ENCODE measurements around the gene LSG1. TPM values are rescaled to one million over a fixed set of nuclear protein-coding genes. Genes with fewer than 3 reads are reported as not detected.
A peak's percentile ranks its signal among the peaks of the same experiment; 100 is the strongest.

The LSG1 gene
- total RNA-seq = 9.4 TPM

DNA sequence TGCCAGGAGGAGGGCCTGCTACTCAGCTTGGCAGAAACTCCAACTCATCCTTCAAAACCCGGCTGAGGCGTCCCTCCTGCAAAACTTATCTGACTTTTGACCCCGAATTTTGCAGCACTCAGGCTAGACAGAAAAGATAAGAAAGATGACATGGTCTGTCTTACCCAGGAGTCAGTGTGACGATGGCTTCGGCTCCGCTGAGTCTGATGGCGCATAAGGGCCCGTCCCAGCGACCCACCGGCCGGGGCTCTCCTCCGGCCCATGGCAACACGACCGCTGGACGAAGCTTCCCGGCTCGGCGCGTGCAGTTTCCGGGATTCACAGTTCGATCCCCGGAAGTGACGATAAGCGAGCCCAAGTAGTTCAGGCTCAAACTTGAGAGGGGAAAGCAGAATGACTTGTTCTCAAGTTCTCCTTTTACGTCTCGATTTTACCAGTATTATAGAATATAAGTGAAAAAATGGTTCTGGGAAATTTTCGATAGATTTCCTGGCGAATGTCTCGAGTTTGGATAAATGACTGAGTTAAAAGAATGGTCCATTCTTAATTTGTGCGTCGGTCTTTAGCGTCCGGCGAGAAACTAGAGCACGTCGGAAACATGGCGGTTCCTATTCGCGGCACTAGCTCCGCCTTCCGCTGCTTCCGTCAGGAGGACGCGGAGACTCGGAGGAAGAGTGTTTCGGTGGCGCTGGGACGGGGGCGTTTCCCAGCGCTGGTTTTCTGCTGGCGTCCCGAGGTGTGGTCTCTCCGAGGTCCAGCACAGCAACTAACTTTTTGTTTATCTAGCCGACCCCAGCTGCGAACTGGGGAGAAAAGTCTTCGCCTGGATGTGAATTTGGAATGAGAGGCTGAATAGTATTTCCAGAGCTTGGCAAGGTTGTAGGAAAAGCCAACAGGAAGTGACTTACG, at the start of gene LSG1:
Gene LSG1 (minus strand): TSS at position 292 of the 909 bp plus-strand sequence. CDS start 29 bp downstream, at position 263.
- Histone ChIP-seq H3K27ac (peak within 1 kb of the TSS; percentile 83 to 89), H3K36me3 (peaks cover 0 to 18% of the 10 kb centered on the region in 2 donors), H3K4me1 (peaks cover 0 to 10% of the 10 kb centered on the region in 2 donors), H3K27me3 (no peaks in the 10 kb centered on the region), H3K4me3 (peak within 1 kb of the TSS; percentile 80 to 96), H3K9me3 (no peaks in the 10 kb centered on the region)
- DNase-seq (ENCODE audit: low spot score in 2 of 2) = peak; percentile 44 to 95
- TF ChIP-seq, protein P1, sequence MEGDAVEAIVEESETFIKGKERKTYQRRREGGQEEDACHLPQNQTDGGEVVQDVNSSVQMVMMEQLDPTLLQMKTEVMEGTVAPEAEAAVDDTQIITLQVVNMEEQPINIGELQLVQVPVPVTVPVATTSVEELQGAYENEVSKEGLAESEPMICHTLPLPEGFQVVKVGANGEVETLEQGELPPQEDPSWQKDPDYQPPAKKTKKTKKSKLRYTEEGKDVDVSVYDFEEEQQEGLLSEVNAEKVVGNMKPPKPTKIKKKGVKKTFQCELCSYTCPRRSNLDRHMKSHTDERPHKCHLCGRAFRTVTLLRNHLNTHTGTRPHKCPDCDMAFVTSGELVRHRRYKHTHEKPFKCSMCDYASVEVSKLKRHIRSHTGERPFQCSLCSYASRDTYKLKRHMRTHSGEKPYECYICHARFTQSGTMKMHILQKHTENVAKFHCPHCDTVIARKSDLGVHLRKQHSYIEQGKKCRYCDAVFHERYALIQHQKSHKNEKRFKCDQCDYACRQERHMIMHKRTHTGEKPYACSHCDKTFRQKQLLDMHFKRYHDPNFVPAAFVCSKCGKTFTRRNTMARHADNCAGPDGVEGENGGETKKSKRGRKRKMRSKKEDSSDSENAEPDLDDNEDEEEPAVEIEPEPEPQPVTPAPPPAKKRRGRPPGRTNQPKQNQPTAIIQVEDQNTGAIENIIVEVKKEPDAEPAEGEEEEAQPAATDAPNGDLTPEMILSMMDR (IDR thresholded peaks at IDR 0.05) = no peak
- intact Hi-C loops (cut with DNase I) = loop anchor here (2.0 to 5.0 kb wide), 4 partner anchors 15 to 870 kb away; partner anchors contain the start of genes ACAP2, PPP1R2 and XXYLT1

DNA sequence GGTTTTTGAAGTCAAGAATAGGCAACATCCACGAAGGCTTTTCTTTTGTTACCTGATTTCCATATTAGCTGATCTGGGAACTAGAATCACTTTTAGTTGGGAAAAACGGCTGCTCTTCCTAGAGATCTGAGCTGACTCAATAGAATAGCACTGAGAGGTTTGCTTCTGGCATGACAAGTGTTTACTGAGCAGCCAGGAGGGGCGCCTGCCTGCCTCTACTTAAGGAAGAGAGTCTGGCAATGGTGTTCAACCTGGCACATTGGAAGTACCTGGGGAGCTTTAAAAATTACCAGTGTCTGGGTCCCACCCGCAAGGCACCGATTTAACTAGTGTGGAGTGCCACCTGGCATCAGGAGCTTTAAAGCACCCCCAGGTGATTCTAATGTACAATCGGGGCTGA, 48.1 kb upstream of the LSG1 start:
- no peaks in the 10 kb centered on the region for H3K4me1 ChIP-seq
- no peak for DNase-seq (ENCODE audit: low spot score in 2 of 2)
- TF ChIP-seq, protein P1 (IDR thresholded peaks at IDR 0.05) = no peak
- H3K4me3 ChIP-seq = no peak overlapping the region
- no peak overlapping the region for H3K27ac ChIP-seq
- H3K27me3 ChIP-seq = no peaks in the 10 kb centered on the region
- intact Hi-C loops (cut with DNase I) = no loop called here
- H3K9me3 ChIP-seq = no peaks in the 10 kb centered on the region
- no peaks in the 10 kb centered on the region for H3K36me3 ChIP-seq

DNA sequence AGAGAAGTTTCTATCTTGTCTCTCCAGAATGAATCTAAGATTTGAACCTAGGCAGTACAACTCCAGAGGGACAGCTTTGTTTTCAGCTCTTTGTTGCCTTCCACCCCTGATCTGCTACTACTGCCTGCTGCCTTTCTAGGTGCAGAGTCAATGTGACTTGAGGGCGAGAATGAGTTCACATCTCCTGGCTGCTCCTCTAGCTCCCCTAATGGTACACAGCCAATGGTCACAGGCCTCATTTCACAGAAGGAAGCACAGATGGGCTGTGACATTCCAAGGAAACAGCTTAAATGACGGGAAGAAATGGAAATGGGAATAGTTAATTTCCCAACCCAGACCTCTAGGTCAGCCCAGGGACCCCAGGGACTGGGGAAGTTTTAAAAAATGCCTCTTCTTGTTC, 46.1 kb upstream of the LSG1 start:
- TF ChIP-seq, protein P1 (IDR thresholded peaks at IDR 0.05) = no peak
- H3K4me3 ChIP-seq = no peak overlapping the region
- intact Hi-C loops (cut with DNase I) = no loop called here
- no peaks in the 10 kb centered on the region for H3K36me3 ChIP-seq
- no peaks in the 10 kb centered on the region for H3K4me1 ChIP-seq
- no peaks in the 10 kb centered on the region for H3K9me3 ChIP-seq
- no peak for DNase-seq (ENCODE audit: low spot score in 2 of 2)
- no peak overlapping the region for H3K27ac ChIP-seq
- H3K27me3 ChIP-seq = no peaks in the 10 kb centered on the region

DNA sequence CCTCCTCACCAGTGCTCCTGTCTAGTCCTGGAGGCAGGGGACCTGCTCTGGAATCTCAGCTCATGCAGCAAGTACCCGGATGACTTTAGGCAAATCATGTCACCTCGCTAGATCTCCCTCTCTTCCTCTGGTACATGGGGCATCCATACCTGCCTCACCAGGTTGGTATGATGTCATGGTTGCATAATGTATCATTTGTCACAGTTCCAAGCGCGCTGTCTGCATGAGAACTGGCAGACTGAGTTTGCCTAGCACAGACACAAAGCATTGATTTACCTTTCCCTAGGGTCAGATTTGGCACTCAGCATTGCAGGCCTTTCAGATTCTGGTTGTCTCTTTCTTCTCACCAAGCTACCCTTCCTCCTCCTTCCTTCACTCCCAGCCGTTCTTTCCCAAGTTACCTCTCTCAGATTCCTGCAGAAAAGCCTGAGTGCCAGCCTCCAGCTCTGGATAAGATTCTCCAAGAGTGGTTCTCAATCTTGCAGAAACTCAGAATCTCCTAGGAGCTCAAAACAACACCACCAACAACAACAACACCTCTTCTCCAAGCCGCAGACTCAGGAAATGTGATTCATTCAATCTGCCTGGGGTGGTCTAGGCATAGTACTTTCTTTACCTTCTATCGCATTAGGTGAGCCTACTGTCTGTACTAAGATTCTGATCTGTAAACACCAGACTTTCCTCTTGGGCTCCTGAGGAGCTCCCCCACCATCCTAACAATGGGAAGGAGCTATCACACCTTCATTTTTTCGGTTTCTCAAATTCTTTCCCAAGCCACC, 43.2 kb upstream of the LSG1 start:
- TF ChIP-seq, protein P1 (IDR thresholded peaks at IDR 0.05) = no peak
- H3K27me3 ChIP-seq = no peaks in the 10 kb centered on the region
- no peaks in the 10 kb centered on the region for H3K9me3 ChIP-seq
- no peak overlapping the region for H3K27ac ChIP-seq
- DNase-seq (ENCODE audit: low spot score in 2 of 2) = no peak
- intact Hi-C loops (cut with DNase I) = no loop called here
- no peaks in the 10 kb centered on the region for H3K36me3 ChIP-seq
- H3K4me3 ChIP-seq = no peak overlapping the region
- no peaks in the 10 kb centered on the region for H3K4me1 ChIP-seq

DNA sequence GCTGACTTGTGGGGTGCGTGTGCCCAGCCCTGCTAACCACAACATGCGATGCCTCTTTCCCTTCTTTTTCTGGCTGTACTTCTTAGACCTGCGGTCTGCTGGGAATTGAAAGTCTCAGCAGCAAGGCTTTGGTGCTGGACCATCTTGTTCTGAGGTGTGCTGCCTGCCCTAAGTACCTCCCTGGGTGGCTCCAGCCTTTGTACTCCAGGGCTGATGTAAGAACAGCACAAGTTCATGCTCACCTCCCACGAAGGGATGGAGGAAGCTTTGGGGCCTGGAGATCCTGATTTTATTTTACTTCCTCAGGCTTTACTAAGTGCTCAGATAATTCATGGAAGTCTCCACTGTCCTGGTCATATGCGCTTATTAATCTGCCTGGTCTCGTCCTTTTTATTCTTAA, 42.6 kb upstream of the LSG1 start:
- TF ChIP-seq, protein P1 (IDR thresholded peaks at IDR 0.05) = no peak
- intact Hi-C loops (cut with DNase I) = no loop called here
- no peaks in the 10 kb centered on the region for H3K9me3 ChIP-seq
- H3K27me3 ChIP-seq = no peaks in the 10 kb centered on the region
- no peak overlapping the region for H3K4me3 ChIP-seq
- no peaks in the 10 kb centered on the region for H3K4me1 ChIP-seq
- H3K27ac ChIP-seq = no peak overlapping the region
- no peak for DNase-seq (ENCODE audit: low spot score in 2 of 2)
- no peaks in the 10 kb centered on the region for H3K36me3 ChIP-seq

Measured in ascending aorta (tissue), 2 donors.